Measurements from ENCODE around the gene UNC5B.

The UNC5B gene

GRCh38 chr10:71212318-71213126 lies at the start of gene UNC5B:
Gene UNC5B, plus strand, starts transcription at chr10:71212570. Its CDS starts 416 bp downstream, at chr10:71212986.
- peak; percentile 21 for DNase-seq

DNA sequence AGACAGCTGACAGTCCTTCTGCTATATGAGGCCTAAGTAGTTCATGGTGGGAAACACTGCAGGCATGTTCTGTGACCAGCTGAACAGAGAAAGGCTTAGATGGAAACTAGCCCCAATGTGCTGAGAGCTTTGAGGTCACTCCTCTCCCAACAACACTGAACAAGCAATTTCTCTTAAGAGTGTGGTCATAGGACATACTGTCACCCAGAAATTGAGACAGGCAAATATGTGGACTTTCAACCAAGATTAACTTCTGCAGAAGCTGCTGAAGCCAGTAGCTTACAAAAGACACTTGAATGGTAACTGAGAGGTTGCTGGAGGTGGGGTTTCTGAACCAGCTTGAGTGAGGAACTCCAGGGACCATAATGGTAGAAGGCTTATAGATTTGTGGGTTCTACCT lies 38.9 kb upstream of the UNC5B start:
- no peak for DNase-seq

DNA sequence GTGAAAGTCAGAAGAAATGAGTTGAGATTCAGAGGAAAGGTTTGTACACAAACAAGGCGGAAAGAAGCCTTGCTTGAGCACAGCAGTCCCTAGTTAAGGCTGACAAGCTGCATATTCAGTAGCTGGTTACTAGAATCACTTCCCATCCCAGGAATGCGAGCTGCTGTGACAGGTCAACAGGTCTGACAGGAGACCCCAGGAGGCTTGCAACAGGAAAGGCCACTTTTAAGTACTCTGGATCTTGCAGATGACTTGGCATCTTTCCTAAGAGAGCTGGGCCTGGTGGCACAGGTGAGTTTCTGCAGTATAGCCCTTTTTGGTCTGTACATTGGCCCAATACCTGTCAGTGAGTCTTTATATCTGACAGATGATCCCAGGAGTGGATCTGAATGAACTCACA lies 35.7 kb upstream of the UNC5B start:
- no peak for DNase-seq

DNA sequence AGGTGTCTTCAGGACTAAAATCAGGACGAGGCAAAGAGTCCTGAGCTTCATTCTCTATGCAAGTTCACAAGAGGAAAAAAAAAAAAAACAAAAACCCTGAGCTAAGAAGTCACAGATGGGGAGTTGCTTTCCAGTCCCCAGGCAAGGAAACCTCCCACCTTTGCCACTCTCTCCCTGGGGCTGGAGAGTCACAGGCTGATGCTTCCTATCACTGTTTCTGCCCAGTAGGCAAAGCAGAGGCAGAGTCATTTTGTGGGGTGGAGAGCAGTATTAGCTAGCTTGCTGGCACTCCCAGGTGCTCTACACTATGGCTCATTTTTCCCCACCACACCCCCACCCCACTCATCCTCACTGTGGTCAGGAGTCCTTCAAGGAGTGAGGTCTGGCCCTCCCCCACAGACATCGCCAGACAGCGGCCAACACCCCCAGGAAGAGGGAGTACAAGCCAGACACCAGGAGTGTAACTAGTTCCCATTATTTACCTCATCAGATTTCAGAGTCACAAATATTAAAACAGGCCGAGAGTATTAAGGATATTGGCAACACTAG lies 34.6 kb upstream of the UNC5B start:
- DNase-seq = no peak

GRCh38 chr10:71178880-71179279 lies 33.5 kb upstream of the UNC5B start:
- no peak for DNase-seq

- DNase-seq = no peak
These were observed 33.0 kb upstream of the UNC5B start for GRCh38 chr10:71179382-71179781.

GRCh38 chr10:71184421-71184820 lies 27.9 kb upstream of the UNC5B start:
- no peak for DNase-seq

DNA sequence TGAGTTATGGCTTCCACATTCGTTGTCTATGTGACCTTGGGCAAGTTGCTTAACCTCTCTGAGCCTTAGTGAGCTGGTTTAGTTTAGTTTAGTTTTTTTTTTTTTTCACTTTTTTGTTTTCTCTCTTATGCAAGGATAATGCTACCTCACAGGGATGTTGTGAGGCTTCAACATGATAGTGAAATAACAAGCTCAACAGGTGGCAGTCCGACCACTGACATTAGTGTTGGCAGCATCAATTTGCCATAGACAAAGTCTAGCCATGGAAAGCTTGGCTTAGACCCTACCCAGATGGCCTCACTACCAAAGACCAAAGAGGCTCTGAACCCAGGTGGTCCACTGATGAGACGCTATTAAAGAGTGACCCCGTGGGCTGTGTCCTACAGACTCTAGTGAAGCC lies 27.2 kb upstream of the UNC5B start:
- no peak for DNase-seq

DNA sequence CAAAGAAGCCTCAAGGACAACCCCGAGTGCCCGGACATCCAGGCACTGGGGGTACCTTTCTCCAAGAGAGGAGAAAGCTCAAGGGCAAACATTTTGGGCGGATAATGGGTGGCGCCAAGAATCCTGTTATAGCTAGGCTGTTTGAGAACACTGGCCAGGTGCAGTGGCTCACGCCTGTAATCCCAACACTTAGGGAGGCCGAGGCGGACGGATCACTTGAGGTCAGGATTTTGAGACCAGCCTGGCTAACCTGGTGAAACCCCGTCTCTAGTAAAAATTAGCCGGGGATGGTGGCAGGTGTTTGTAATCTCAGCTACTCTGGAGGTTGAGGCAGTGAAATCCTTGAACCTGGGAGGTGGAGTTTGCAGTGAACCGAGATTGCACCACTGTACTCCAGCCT lies 25.2 kb upstream of the UNC5B start:
- no peak for DNase-seq

DNA sequence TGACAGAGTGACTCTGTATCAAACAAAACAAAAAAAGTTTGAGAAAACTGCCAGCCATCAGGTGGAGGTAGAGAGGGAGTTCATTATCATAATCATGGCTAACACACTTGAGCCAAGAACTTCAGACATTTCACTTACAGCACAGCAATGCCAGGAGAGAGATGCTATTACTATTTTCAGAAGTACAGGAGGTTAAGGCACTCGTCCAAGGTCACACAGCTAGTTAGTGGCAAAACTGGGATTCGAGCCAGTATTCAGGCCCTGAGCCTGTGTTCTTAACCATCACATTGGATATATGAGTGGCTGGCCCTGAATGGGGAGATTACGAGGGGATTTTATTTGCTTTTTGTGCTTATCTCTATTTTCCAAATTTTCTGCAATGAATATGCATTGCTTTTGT lies 24.8 kb upstream of the UNC5B start:
- DNase-seq = no peak

GRCh38 chr10:71188201-71188600 lies 24.2 kb upstream of the UNC5B start:
- no peak for DNase-seq

DNA sequence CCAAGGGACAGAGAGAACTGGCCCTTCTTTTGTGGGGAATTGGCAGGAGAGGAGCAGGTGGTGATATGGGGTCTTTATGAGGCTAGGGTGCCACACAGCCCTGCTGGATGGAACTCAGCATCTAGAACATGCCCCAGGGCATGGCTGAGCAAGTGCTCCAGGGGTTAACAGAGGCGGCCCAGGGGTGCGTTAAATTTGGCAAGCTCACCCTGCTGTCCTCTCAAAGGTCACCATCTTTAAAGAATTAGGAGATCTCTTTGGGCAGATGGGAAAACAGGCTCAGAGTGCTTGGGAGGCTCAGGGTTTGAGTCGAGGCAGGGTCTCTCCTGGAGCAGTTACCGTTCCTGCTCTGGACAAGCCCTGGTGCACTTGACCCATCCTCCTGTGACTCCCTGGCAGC lies 21.4 kb upstream of the UNC5B start:
- no peak for DNase-seq

DNA sequence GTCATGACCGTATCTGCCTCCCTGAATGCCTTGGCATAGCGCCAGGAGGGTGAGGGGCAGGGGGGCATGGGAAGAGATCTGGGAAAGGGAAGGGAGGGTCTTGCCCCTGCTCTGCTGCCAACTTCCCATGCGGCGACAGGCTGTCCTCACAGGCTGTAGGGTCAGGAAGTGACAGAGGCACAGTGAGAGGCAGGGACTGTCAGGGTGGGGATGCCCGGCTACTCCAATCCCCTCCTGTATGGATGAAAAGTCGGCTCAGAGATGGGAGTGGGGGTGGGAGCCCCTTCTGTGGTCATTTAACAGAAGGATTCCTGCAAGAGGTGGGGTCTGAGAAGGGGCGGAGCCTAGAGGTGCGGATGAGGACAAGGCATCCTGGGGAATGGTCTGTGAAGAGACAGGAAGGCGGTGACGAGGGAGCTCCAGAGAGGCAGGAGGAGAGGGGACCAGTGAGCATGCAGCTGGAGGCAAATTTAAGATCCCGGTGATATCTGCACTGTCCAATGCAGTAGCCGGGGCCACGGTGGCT lies 20.8 kb upstream of the UNC5B start:
- no peak for DNase-seq

GRCh38 chr10:71193516-71193915 lies 18.9 kb upstream of the UNC5B start:
- DNase-seq = no peak

GRCh38 chr10:71197955-71198354 lies 14.4 kb upstream of the UNC5B start:
- DNase-seq = no peak

GRCh38 chr10:71201849-71202248 lies 10.5 kb upstream of the UNC5B start:
- DNase-seq = no peak

- no peak for DNase-seq
These were observed 10.1 kb upstream of the UNC5B start for GRCh38 chr10:71202314-71202713.

DNA sequence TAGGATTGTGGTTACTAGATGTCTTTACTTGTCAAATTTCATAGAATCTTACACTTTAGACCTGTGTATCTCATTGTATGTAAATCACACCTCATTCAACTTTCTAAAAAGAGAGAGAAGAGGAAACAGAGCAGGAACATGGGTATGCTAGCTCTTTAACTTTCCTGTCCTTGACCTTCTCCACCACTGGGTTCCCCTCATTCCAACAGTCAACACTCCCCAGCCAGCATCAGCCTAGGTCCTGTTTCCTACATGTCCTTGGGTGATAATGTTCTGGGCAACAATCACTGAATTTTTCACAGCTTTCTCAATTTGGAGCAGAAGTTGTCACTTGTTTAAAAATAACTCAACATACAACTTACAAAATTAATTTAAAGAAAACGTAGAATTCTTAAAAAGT lies 9.2 kb upstream of the UNC5B start:
- no peak for DNase-seq

- no peak for DNase-seq
These were observed 8.7 kb upstream of the UNC5B start for GRCh38 chr10:71203716-71204115.

GRCh38 chr10:71204746-71205145 lies 7.6 kb upstream of the UNC5B start:
- no peak for DNase-seq

DNA sequence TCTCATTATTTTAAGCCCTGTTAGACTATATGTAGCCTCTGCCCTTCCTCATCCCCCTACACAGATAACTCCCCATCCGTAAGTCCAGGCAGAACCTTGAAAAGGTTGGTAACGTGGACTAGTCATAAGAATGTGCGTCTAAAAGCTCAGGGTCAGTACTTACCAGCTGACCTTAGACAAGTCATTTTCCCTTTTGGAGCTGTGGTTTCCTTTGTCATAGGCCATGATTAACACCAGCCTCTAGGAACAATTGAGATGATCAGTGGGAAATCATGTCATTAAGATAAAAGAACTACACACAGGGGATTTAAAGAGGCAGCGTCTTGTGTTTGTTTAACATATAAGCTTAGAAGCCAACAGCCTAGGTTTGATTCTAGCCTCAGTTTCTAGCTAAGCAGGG lies 6.9 kb upstream of the UNC5B start:
- DNase-seq = no peak

DNA sequence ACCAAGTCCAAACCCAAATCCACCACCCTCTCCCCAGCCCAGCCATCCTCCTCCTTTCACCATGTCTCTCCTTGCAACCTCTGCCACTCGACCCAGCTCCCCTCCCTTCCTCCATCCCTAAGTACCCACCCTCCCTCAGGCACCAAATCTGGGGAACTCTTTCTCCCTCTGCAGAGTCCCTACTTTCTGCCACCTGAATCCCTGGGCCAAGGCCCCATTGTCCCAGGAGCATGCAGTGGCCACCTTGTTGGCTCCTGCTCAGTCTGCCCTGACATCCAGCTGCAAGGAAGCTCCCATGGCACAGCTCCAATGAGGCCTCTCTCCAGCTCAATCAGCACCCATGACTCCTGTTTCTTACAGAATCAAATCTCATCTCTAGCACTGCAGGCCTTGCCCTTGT lies 5.5 kb upstream of the UNC5B start:
- DNase-seq = no peak

- no peak for DNase-seq
These were observed 4.8 kb upstream of the UNC5B start for GRCh38 chr10:71207578-71207977.

GRCh38 chr10:71209352-71209715 lies 3.0 kb upstream of the UNC5B start:
- no peak for DNase-seq

All from activated T-cell treated with anti-CD3 and anti-CD28 coated beads for 4 hours (primary cell).